Activated CD4-positive, alpha-beta T cell treated with anti-CD3 and anti-CD28 coated beads, Interleukin-2, amount 50 U/mL, for 16 hours (primary cell): Measurements from ENCODE around the gene DEPDC4.
"Not testable (repeated sequence)": the region's sequence is repeated elsewhere in the genome, so short reads cannot be mapped to it uniquely, and the experiment has no call there.

Experiments used
- DNase-seq: peaks from one replicate; pipeline ENCODE4 v3.0.0-alpha.2; 2020

The DEPDC4 gene

GRCh38 chr12:100258127-100258526 lies 8.8 kb downstream of the DEPDC4 start:
- no peak for DNase-seq

- no peak for DNase-seq
Observed at GRCh38 chr12:100254876-100255275, 12.0 kb downstream of the DEPDC4 start.

- DNase-seq, result no peak
Observed at GRCh38 chr12:100253437-100253836, 13.4 kb downstream of the DEPDC4 start.

- no peak for DNase-seq
Observed at GRCh38 chr12:100251917-100252316, 15.0 kb downstream of the DEPDC4 start.

- no peak for DNase-seq
Observed at GRCh38 chr12:100249941-100250340, 16.9 kb downstream of the DEPDC4 start.

GRCh38 chr12:100248886-100249285 lies 18.0 kb downstream of the DEPDC4 start:
- no peak for DNase-seq

GRCh38 chr12:100247765-100248164 lies 19.1 kb downstream of the DEPDC4 start:
- no peak for DNase-seq

GRCh38 chr12:100243137-100243536 lies 23.7 kb downstream of the DEPDC4 start:
- no peak for DNase-seq

- DNase-seq, result no peak
Observed at GRCh38 chr12:100239589-100239988, 27.3 kb downstream of the DEPDC4 start.

GRCh38 chr12:100238801-100239200 lies 28.1 kb downstream of the DEPDC4 start:
- DNase-seq, result no peak

- DNase-seq, result peak; percentile 12
Observed at GRCh38 chr12:100234591-100235304, 32.1 kb downstream of the DEPDC4 start.

GRCh38 chr12:100234166-100234565 lies 32.7 kb downstream of the DEPDC4 start:
- no peak for DNase-seq

GRCh38 chr12:100231873-100232272 lies 35.0 kb downstream of the DEPDC4 start:
- DNase-seq, result not testable (repeated sequence)

- DNase-seq, result no peak
Observed at GRCh38 chr12:100229876-100230275, 37.0 kb downstream of the DEPDC4 start.

GRCh38 chr12:100229036-100229635 lies 37.7 kb downstream of the DEPDC4 start:
- DNase-seq, result peak; percentile 5

- DNase-seq, result no peak
Observed at GRCh38 chr12:100225491-100225890, 41.4 kb downstream of the DEPDC4 start.

- not testable (repeated sequence) for DNase-seq
Observed at GRCh38 chr12:100222173-100222572, 44.7 kb downstream of the DEPDC4 start.

- DNase-seq, result no peak
Observed at GRCh38 chr12:100221523-100221922, 45.4 kb downstream of the DEPDC4 start.

- DNase-seq, result no peak
Observed at GRCh38 chr12:100219328-100220109, 47.4 kb downstream of the DEPDC4 start.

GRCh38 chr12:100216337-100216736 lies 50.5 kb downstream of the DEPDC4 start:
- DNase-seq, result no peak

- DNase-seq, result no peak
Observed at GRCh38 chr12:100215209-100215608, 51.7 kb downstream of the DEPDC4 start.

GRCh38 chr12:100214518-100214917 lies 52.4 kb downstream of the DEPDC4 start:
- no peak for DNase-seq

GRCh38 chr12:100213016-100213891 lies 53.6 kb downstream of the DEPDC4 start:
- DNase-seq, result no peak
